DMS153 treated with DMSO at 0.1 percent for 48 hours (cell line): ENCODE data around the gene LMOD1.
"Not testable (repeated sequence)": the region's sequence is repeated elsewhere in the genome, so short reads cannot be mapped to it uniquely, and the experiment has no call there.

Experiments
- DNase-seq: peaks from one replicate; lab custom pipeline; 2025; ENCODE audit not compliant: unreplicated experiment; lab: John Stamatoyannopoulos, UW

LMOD1 gene

DNA sequence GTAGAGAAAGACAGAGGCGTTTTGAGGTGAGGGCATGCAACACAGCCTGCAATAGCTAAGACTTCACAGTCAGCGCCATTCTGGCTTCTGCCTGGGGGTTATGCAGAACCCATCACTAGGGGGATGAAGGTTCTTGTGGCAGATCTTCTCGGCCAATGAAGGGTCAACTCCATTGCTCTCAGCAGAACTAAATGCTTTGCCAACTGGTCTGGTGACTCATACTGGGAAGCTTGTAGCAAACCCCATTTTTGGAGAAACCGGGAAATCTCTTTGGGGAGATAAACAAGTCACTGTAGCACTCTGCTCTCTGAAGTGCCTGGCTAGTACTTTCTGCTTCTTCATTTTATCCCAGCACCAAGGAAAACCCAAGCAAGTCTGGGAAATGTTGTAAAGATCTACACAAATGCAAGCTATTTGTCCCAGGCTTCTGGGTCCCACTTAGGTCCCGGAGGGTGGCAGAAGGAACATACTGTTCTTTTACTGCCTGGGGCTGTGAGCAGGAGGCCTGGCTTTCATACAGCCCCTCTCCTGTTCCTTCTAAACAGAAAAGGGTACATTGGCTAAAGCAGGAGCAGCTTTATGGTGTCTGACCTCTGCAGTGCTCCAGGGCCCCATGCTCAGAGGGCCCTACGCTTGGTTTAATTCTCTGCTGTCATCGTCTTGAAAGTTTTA lies 28.9 kb downstream of the LMOD1 start:
- DNase-seq, result no peak

DNA sequence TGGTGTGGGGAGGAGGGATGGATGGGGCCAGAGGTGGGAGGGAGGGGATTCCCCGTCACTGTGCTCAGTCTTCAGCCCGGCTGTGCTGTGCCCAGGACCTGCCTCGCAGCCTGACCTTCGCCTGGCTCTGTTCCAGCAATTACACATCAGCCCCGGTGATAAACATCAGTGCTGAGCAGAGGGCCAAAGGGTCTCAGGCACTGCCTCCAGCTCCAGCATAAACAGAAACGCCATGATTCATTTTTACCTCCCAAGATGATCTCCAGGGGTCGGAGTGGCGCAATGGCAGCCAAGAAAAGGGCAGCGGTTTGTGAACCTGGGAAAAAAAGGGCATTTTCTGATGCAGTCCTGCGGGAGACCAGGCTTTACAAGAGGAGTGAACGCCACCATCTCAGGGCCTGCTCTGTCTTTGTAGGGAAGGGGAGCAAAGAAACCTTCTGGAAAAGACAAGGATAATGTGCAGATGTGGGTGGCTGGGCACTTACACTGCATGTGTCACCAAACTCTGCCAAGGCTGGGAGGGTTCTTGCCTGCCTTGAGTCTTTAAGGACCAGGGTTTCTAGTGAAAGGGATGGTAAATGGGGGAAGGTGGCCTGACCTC lies 29.6 kb downstream of the LMOD1 start:
- no peak for DNase-seq

DNA sequence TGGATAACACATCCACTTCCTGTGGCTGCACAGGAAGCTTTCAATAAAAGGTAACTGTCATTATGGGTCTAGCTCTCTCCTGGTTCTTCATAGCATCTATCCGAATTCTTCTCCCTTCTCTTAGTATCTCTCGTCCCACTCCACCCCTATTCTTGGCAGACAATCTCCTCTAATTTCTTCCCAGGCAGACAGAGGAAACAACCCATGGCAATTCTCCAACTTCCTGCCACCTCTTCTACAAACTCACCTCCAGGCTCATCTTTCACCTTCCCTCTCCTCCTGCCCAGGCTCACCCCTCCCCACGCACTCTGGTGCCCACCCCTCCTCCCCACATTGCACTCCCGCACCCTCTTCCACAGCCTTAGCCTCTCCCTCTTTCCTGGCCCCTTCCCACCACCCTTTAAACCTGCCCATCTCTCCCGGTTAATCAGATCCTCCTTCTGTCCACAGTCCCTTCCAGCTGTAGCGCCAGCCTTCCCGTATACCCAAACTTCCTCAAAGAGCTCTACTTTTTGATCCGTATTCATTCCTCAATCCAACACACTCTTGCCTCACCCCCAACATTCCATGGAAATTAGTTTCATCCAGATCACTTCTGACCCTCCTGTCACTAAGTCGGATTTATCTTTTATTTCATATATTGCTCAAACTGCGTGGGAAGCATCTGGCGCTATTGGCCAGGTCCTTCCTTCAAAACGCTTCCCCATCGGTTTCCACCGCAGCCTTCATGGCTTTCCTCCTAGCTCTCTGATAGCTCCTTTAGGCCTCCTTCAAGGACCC lies 31.7 kb downstream of the LMOD1 start:
- no peak for DNase-seq

DNA sequence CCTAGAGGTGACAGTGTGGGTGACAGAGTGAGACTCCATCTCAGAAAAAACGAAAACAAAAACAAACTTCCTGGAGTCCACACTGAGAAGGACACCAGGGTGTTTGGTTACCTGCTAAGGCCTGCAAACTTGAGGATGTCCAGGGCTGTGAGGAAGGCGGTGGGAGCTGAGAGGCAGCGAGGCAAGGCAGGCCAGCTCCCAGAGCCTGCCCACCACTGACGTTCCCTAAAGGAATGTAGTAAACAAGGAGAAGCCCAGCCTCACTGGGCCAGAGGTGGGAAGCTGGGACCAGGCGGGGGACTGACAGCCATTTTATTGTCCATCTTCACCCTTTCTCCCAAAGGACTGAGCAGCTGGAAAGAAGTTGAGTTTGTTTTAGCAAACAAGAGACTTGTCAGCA lies 33.5 kb downstream of the LMOD1 start:
- DNase-seq, result no peak

DNA sequence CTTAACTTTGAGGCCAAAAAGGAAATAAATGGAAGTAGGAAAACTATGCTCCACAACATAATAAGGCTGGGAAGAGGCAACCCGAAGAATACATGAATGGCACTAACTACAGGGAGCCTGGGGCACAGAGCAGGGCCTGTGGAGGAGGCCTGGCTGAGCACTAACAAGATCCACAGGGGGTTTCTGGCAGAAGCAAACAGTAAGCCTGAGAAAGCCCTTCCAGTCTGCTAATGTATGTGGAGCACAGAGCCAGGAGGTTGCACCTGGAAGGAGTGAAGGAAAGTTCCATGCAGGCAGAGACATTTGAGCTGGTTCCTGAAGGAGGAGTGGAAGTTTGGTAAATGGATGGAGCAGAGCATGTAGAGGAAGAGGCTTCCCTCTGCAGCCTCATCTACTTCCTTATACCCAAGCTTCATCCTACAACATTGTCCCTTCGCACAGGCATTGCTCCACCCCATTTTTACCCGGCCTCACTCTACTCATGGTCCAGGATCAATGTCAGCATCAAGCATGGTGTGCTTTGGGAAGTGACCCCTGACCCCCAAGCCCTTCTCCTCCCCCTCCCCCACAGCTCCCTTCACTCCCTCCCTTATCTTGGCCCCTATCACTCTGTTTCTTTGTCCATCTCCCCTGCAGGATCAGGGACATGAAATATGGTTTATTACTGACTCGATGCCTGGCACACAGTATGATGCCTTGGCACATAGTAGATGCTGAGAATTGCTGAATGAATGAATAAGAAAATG lies 34.3 kb downstream of the LMOD1 start:
- DNase-seq, result no peak

DNA sequence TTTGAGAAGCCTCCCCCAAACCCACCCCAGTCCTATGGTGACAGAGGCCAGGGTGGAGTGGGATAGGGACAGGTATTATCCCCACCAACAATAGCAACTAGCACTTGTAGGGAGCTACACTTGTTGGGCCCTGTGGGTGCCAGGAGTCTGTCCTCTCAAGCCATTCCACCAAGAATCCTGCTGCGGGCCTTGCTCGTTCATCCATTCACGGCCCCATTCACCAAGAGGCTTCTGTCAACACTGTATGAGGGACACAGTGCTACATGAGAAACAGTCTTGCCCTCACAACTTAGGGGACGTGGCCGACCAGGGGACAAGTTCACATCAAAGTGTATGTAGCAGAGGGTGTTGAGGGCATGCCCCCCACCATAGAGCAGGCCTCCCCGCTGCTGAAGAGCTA lies 38.7 kb downstream of the LMOD1 start:
- DNase-seq, result no peak

DNA sequence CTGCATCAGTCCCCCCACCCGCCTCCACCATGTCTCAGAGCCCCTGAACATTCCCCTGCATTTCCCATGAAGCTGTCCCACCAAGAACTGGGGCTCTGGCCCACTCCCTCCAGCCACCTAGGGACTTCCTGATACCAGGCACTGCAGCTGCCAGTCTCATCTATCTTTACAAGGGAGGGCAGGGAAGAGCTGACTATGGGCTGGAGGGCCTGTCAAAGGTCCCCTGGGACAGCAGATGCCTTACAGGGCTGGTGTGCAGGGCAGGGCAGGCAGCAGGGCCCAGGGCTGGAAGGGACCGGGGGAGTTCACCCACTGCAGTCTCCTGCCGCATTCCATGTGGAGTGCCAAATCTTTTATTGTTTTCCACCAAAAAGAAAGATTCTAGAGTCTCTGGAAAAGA lies 40.0 kb downstream of the LMOD1 start:
- DNase-seq, result no peak

DNA sequence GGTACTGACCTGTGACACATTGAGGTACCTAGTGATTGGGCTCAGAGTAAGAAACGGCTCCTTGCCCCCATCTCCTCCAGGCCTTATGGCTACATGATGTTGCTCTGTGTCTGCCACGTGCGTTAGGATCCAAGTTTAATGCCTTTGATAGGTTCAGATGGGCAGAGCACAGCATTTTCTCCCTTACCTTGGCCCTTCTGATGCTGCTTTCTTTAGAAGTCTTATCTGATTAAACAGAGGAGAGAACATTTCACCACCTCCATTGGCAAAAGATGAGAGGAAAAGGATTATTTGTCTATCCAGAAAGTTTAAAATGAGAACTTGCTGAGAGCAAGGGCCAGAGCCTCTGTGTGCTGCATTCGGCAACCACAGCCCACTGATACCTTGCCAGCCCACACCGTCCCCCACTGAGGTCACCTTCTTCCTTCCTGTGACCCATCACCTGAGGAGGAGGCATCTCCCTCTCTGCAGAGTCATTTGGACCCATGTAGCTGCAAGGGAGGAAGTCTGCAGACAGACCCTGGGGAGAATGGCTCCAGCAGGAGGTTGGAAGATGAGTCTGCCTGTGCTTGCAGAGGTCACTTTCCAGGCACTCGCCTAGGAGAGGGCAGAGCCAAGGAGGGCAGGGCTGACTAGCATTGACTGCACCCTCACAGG lies 41.0 kb downstream of the LMOD1 start:
- DNase-seq, result no peak

DNA sequence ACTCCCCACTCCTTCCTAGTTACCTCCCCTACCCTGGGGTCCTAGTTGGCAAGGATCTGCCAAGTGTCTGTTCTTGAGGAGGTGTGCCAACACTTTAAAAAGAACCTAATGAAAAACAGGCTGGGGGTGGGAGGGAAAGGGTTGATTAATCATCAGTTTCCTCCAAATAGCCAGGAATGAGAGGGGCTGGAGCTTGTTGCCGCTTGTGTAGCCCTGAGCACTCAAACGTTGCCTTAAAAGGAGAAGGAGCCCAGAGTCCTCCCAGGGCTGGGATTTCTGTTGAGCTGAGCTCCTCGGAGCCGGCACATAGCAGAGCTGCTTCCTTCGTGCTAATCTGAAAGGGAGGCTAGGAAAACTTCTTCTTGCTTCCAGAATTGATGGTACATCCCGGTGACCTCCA lies 41.8 kb downstream of the LMOD1 start:
- DNase-seq, result no peak

DNA sequence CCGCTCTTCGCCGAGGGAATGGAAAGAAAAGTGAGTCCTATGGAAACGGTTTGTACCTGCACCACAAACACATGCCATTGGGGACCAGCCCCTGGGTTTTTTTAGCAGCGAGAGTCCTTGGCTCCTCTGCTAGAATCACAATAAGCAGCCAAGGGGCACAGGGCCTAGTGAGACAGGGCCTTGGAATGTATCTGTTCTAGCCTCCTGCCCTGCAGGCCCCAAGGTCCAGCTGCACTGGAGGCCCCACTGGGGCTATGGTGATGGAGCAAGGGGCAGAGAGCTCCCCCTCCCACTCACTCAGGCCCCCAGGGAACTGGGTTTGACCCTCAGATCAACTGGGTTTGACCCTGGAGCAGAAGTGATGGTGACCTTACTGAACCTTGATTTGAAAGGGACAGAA lies 43.2 kb downstream of the LMOD1 start:
- no peak for DNase-seq

DNA sequence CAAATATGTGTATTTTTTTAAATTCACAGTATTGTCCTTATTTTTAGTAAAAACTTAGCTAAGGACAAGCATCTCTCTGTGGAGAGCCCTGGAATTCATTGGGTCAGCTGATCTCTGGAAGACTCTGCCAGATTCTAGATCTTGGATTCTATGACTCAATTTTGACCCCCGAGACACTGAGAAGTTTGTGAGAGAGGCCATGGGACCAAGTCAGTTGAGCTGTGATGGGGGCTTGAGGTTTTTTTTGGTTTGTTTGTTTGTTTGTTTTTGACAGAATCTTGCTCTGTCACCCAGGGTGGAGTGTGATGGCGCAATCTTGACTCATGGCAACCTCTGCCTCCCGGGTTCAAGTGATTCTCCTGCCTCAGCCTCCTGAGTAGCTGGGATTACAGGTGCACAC lies 44.1 kb downstream of the LMOD1 start:
- DNase-seq, result no peak

DNA sequence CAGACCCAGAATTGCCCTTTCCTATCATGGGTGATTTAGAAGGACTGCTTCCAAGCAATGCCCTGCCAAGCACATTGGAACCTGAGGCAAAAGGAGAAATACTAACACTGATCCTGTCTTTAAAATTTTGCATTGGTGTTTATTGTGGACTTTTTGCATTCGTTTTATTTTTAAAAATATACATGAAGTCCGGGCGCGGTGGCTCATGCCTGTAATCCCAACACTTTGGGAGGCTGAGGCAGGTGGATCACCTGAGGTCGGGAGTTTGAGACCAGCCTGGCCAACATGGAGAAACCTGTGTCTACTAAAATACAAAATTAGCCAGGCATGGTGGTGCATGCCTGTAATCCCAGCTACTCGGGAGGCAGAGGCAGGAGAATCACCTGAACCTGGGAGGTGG lies 45.3 kb downstream of the LMOD1 start:
- not testable (repeated sequence) for DNase-seq

DNA sequence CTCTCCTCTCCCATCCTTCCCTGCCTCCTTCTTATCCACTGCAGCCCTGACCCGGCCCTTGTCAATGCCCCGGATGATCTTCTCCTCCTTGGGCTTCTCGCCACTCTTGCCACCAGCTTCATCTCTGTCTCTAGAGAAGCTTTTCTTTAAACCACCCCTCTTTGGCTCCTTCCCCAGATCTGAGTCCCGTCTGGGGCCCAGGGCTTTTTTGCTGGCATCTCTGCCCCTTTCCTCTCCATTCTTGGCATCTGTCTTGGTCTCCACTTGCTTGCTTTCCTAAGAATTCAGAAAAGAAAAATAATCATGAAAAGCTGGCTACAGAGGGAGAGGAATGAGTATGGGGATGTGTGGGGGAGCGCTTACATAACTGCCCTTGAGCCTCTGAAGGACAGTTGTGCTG lies 45.9 kb downstream of the LMOD1 start:
- DNase-seq, result no peak

DNA sequence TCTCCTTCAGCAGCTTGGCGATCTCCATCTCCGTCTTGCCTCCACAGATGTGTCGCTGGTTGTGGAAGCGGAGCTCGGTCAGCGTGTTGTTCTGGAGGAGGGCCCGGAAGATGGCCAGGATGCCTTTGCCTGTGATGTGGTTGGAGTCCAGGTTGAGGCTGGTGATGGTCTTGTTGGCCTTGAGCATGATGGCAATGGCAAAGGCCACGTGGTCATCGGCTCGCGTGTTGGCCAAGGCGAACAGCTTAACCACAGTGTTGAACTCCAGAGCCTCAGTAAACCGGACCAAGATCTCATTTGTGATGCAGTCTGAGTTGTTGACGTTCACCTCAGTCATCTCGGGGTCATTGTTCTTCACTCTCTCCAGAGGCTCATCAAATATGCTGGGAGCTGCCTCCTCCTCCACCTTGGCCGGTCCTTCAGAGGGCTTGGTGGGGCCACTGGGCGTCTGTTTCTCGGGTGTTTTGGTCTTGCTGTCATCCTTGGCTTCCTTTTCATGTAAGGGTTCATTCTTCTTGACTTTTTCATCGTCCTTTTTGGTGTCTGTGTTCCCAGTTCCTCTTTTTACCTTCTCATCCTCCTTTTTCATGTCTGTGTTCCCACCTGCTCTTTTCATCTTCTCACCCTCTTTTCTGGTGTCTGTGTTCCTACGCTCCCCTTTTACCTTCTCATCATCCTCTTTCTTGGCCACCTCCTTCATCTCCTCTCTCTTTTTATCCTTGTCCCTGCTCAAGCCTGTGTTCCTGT lies 46.5 kb downstream of the LMOD1 start:
- DNase-seq, result no peak

DNA sequence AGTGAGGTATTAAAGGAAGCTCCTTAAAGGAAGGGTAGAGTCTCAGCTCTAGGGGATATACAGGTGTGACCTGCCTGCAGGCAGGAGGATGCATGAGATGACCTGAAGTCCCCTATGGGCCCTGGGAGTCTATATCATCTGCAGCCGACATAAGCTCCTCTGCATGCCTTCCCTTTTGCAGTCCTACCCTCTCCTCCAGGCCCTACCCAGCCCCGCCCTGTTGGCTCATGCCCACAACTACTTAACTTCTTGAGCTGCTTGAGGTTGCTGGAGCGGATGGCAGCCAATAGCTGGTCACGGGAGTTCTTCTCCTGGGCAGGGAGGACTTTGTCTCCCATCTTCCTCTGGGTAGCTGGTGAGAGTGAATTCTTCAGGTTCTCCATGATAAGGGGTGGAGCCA lies 47.4 kb downstream of the LMOD1 start:
- DNase-seq, result no peak

DNA sequence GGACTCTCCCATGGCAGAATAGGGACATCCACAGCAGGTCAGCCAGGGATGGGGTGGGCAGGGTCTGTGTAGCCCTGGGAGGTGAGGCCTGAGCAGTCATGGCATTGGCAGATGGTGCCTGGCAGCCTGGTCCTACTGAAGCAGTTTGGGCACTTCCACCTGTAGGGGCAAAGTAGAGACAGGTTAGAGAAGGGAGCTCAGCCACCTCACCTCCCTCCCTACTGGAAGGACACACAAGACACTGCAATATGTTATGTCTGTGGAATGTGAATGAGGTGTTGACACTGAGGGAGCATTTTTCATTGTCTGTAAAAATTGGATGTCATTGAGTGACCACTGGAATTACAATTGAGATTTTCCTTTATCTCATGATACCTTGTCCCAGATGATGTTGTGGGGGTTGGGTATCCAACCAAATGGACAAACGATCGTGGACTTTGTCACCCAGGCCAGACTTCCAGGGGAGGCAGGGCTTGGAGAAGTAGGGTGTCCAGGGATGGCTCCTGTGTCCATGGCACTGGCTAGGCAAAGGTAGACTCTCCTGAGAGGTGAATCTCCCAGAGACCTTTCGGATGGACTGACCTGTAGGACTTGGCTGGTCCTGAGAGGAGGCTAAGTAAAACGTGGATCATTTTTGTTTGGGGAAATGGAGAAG lies 48.0 kb downstream of the LMOD1 start:
- no peak for DNase-seq

DNA sequence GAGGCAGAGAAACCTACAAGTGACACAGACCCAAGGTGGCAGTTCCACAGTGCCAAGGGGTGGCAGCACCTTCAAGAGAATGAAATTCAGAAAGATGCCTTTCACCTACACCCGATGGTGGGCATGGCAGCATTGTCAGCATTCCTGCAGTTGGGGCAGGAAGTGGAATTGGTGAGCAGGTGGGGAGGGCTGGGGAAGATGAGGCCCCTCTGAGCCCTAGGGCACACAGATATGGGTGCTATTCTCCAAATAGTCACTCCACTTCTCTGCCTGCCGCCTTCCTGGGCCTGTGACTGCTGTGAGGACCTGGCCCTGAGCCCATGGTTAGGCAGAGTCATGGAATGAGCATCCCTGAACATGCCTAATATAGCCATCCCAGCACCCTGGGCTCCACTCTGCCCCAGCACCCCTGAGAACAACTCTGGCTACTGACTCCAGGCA lies 49.4 kb downstream of the LMOD1 start:
- no peak for DNase-seq

DNA sequence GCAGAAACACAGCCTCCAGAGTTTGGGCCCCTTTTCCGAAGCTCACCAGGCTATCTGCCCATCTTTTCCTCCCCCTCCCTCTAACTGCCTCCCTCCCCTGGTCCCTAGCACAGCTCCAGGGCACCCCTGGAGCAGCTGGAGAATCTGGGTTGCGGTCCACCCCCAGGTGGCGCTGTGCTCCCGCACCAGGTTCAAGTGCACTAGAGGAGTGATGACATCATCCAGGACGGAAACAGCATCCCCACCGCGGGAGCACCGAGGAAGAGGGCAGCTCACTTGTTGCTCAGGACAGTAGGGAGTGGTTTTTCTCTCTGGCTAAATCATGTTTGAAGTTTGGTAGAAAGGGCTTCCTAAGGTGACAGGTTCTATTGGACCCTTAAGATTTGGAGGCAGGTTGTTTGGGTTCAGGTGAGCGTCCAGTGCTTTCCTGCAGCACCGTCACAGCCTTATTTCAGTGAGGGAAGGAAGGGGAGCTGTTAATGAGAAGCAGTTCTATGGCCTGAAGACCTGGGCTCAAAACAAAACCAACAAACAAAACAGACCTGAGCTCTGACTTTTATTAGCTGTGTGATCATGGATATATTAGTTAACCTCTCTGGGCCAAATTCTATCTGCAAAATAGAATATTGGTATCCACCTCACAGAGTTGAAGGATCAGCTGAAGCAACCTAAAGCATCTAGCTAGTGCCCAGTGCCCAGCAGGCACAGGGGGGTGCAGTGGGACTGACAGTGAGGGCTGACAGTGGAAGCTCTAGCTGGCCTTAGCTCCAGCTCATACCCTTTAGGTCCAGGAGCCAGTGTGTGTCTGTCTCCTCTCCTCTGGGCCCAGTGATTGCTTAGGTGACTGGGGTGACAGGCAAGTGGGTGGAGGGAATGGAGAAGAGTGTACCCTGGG lies 50.2 kb downstream of the LMOD1 start:
- peak; percentile 95 for DNase-seq

DNA sequence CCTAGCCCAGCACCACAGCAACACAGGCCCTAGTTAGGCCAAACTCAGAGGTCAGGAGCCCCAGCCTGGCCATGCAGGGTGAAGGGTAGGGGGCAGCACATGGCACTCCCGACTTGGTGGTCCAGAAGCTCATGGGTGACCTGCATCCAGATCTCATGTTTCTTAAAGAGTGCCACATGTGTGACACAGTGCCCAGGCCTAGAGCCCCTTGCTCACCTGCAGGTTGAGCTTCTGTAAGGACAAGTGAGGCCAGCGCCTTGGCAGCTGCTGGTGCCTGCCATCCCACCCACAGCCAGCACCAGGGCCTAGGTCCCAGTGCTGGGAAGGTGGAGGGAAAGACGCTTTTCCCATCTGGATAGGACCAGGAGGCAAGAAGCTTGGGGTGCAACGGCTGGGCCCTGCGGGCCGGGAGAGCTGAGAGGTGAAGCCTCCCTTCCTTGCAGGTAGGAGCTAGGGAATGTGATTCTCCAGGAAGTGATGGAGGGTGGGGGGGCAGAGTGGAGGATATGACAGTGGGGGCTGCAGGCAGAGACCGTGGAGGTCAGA lies 51.2 kb downstream of the LMOD1 start:
- DNase-seq, result no peak
